ENCODE data around the gene OPN3.

The OPN3 gene

DNA sequence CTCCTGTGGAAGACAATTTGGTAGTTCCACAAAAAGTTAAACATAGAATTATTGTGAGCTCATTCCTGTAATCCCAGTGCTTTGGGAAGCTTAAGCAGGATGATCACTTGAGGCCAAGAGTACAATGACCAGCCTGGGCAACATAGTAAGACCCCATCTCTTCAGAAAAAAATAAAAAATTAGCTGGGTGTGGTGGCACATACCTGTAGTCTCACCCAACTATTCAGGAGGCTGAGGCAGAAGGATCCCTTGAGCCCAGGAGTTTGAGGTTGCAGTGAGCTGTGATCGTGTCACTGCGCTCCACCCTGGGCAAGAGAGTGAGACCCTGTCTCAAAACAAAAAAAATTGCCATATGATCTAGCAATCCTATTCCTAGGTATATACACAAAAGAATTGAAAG is 4.1 kb upstream of the OPN3 start:
- DNase-seq (ENCODE audit: extremely low spot score) = no peak
- POLR2A ChIA-PET = no interaction called here
- CTCF ChIA-PET = interaction anchor here (0.6 kb wide), 1 partner anchor 87 kb away, joined by 3 read pairs; no protein-coding TSS in a partner anchor
- TF ChIP-seq FOXK2 (IDR thresholded peaks at IDR 0.05) = no peak
- no peak for TF ChIP-seq ZNF384 (IDR thresholded peaks at IDR 0.05)

DNA sequence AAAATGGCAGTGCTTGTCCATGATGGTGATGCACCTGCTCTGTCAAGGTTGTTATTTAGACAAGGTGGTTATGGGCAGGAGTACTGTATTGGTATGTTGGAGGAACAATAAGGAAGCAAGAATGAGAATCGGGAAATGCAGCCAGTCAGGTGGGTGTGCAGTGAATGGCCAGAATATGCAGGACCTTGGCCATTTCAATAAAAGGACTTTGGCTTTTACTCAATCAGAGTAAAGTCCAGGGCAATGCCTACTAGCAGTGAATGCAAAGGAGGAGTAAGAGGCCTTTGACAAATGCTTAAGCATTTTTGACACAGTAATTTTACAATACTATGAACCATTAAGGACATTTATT is 2.4 kb upstream of the OPN3 start:
- TF ChIP-seq ZNF384 (IDR thresholded peaks at IDR 0.05) = no peak
- no peak for TF ChIP-seq PKNOX1 (IDR thresholded peaks at IDR 0.05)
- no peak for TF ChIP-seq NFRKB (IDR thresholded peaks at IDR 0.05)
- TF ChIP-seq BHLHE40 (IDR thresholded peaks at IDR 0.05; ENCODE audit: borderline replicate concordance) = no peak
- no peak for TF ChIP-seq SUZ12 (IDR thresholded peaks at IDR 0.05)
- no peak for TF ChIP-seq FOXK2 (IDR thresholded peaks at IDR 0.05)
- no peak for TF ChIP-seq ELF4 (IDR thresholded peaks at IDR 0.05)
- POLR2A ChIA-PET = no interaction called here
- no peak for DNase-seq (ENCODE audit: extremely low spot score)
- CTCF ChIA-PET = interaction anchor here (0.6 kb wide), 1 partner anchor 32 kb away, joined by 3 read pairs; no protein-coding TSS in a partner anchor

DNA sequence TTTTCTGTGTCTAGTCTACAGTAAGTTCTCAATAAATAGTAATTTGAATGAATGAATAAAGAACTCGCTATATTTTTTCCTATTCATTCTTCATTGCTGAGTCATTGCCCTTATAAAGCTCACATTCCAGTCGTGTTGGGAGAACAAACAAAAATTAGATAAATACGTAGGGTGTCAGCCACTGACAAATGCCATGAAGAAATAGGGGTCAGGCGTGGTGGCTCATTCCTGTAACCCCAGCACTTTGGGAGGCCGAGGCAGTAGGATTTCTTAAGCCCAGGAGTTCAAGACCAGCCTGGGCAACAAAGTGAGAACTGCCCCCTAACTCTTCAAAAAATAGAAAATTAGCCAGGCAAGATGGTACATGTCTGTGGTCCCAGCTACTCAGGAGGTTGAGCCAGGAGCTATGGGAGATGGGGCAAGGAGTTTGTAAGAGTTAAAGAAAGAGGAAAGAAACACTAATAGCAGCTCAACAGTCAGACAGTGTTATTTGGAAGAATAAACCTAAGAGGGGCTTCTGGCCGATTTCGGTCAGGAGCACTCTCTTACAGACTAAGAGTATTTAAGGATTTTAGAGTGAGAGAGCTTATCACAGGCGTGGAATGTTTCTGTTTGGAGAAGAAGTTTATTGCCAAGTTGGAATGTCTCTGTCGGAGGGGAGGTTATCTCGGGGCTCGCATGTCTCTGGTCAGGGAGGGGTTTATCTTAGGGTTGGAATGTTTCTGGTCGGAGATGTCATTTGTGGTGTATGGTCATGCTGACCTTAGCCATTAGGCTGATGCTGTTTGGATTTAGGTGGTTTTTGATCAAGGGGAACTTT is 1.8 kb upstream of the OPN3 start:
- DNase-seq (ENCODE audit: extremely low spot score) = no peak
- CTCF ChIA-PET = interaction anchor here (0.7 kb wide), 1 partner anchor 18 kb away, joined by 7 read pairs; no protein-coding TSS in a partner anchor
- TF ChIP-seq FOXM1 (IDR thresholded peaks at IDR 0.05; ENCODE audit: borderline replicate concordance) = no peak
- TF ChIP-seq HDGF (IDR thresholded peaks at IDR 0.05; ENCODE audit: borderline replicate concordance) = no peak
- TF ChIP-seq L3MBTL2 (conservative IDR thresholded peaks at IDR 0.05) = no peak
- TF ChIP-seq ELF4 (IDR thresholded peaks at IDR 0.05) = no peak
- no peak for TF ChIP-seq CTBP1 (IDR thresholded peaks at IDR 0.05; ENCODE audit: borderline replicate concordance)
- no peak for TF ChIP-seq BHLHE40 (IDR thresholded peaks at IDR 0.05; ENCODE audit: borderline replicate concordance)
- TF ChIP-seq FOXA1 (IDR thresholded peaks at IDR 0.05) = no peak
- POLR2A ChIA-PET = no interaction called here

DNA sequence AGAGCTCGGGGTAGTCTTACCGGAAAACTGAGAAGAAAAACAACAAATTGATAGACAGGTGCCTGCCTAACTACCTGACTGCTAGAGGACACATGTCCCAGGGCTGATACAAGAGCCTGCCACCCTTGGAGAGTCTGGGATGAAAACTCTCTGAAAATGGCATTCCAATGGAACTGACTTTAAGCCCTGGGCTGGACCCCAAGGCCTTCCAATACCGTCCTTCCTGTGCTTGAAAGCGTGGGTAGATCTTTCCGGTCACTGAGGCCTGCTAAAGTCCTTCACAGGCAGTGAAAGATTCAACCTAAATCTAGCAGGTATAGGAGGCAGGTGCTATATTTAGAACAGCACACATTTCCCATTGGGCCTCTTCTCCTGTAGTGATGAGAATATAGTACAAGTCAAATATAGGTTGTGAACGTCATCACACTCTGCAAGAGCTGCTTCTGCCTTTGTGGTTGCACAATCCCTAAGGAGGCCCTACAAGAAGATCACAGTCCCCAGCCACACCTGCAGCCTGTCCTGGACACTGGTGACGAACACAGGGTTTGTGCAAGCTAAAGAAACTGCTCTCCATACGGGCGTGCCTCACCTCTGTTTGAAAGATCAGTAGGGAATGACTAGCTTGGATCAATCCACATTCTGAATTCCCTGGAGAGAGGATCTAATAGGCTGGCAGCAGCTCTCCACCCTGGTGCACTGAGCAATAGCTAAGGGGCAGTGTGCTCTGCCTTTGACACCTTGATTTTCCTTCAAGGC is 876 bp upstream of the OPN3 start:
- TF ChIP-seq NFRKB (IDR thresholded peaks at IDR 0.05) (no peak), SUZ12 (IDR thresholded peaks at IDR 0.05) (no peak), ELF4 (IDR thresholded peaks at IDR 0.05) (no peak), FOXA1 (IDR thresholded peaks at IDR 0.05) (no peak), ZNF384 (IDR thresholded peaks at IDR 0.05) (no peak), LEF1 (IDR thresholded peaks at IDR 0.05; ENCODE audit: borderline replicate concordance) (no peak), SP1 (IDR thresholded peaks at IDR 0.05) (no peak), PKNOX1 (IDR thresholded peaks at IDR 0.05) (0 out of 2 replicates have a peak, but pooled peaks have one; percentile 33), FOXM1 (IDR thresholded peaks at IDR 0.05; ENCODE audit: borderline replicate concordance) (no peak), HDGF (IDR thresholded peaks at IDR 0.05; ENCODE audit: borderline replicate concordance) (no peak), CTBP1 (IDR thresholded peaks at IDR 0.05; ENCODE audit: borderline replicate concordance) (no peak), L3MBTL2 (conservative IDR thresholded peaks at IDR 0.05) (peak; percentile 18; the same call in 1 of the 2 replicates)
- CTCF ChIA-PET = interaction anchor here (0.6 to 1.6 kb wide), 2 partner anchors 13 to 1533 kb away, joined by 4 to 6 read pairs; no protein-coding TSS in a partner anchor
- POLR2A ChIA-PET = interaction anchor here (0.8 to 1.4 kb wide), 11 partner anchors 8 to 1615 kb away, joined by 3 to 10 read pairs (median 4); partner anchors contain the start of gene SDCCAG8
- DNase-seq (ENCODE audit: extremely low spot score) = no peak

DNA sequence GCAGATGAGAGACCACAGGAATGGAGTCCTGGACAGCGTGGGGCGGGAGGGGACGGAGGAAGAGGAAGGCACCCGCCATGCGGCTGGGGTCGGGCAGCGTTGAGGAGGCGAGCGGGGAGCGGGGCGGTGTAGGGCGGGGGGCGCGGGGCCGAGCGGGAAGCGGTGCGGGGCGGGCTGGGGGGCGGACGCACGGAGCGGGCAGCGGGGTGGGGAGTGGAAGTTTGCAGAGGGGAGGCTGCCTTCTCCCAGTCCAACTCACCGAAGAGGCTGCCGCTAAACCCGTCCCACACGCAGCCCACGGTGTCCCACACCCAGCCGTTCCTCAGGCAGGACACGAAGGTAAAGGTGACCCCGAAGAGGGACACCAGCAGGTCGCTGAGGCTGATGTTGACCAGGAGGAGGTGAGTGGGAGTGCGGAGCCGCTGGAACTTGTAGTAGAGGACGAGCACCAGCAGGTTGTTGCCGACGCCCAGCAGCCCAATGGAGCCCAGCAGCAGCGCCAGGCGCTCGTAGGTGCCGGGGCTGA is 483 bp downstream of the OPN3 start:
- TF ChIP-seq FOXA1 (IDR thresholded peaks at IDR 0.05) (no peak), TARDBP (IDR thresholded peaks at IDR 0.05) (no peak), HDGF (IDR thresholded peaks at IDR 0.05; ENCODE audit: borderline replicate concordance) (no peak), ELF4 (IDR thresholded peaks at IDR 0.05) (no peak), ARNT (IDR thresholded peaks at IDR 0.05) (no peak), LEF1 (IDR thresholded peaks at IDR 0.05; ENCODE audit: borderline replicate concordance) (no peak), CTBP1 (IDR thresholded peaks at IDR 0.05; ENCODE audit: borderline replicate concordance) (no peak)
- POLR2A ChIA-PET = interaction anchor here (0.6 to 1.5 kb wide), 13 partner anchors 9 to 1616 kb away, joined by 3 to 10 read pairs (median 4); partner anchors contain the start of genes EXO1 and SDCCAG8
- DNase-seq (ENCODE audit: extremely low spot score) = peak; percentile 68
- CTCF ChIA-PET = interaction anchor here (1.6 kb wide), 1 partner anchor 12 kb away, joined by 4 read pairs; no protein-coding TSS in a partner anchor

DNA sequence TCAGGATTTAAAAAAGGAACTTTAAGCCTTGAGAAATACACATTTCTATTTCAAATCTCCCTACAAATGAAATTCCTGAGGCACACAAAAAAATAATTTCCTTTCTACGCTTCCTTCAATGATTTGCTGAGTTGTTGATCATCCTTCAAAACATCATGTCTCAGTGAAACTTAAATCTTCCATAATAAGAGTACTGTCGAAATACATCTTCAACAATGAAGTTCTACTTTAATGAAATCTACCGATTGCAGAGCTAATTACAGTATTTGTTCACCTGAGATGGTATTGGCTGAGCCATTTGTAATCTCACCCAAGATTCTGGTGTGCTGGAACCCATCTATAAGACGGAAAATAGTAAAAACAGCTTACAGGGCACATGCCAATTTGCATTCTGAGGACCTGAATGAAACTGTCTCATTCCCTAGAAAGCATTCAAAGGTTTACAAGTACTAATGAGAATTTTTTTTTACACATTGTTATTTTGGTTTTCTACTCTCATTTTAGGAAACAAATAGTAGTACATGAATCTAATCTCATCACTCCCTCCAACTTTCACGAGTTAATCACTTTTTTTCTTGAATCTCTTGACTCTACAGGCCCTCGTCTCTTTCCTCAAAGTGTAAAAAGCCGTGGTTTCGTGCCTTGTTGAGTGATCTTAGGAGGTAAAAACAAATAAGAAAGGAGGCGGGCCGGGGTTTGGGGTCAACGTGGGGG is 1.1 kb downstream of the OPN3 start:
- POLR2A ChIA-PET = interaction anchor here (1.0 to 1.5 kb wide), 2 partner anchors 203 to 209 kb away, joined by 3 to 4 read pairs; partner anchors contain the start of gene EXO1
- TF ChIP-seq ELF4 (IDR thresholded peaks at IDR 0.05) (no peak), L3MBTL2 (conservative IDR thresholded peaks at IDR 0.05) (peak; percentile 76)
- no peak for DNase-seq (ENCODE audit: extremely low spot score)
- CTCF ChIA-PET = no interaction called here

Data from HEK293T (cell line).